Calu3 (cell line): ENCODE data around the gene MAPKAPK3. TPM values are rescaled to one million over a fixed set of nuclear protein-coding genes. Genes with fewer than 3 reads are reported as not detected.

Experiments
- BruUV-seq: library from RNA; stranded (reverse); fragments of 400-500 nt; replicated peaks from 2 replicates; lab custom pipeline; 2021; lab: Mats Ljungman, UMichigan
- CTCF ChIA-PET: fragments of 300-600 bp; sonication (Branson Sonifier 250); formaldehyde crosslinking; loops from one replicate; lab custom pipeline; 2022; ENCODE audit warnings: antibody characterized with exemption; lab: Charles Lee
- DNase-seq: peaks from one replicate; pipeline ENCODE4 v3.0.0; 2022
- H3K27ac Mint-ChIP-seq: one replicate; pipeline ENCODE4 v1.8.0; 2022; ENCODE audit warnings: mixed read lengths; ENCODE audit not compliant: unreplicated experiment
- H3K27me3 Mint-ChIP-seq: one replicate; pipeline ENCODE4 v1.8.0; 2022; ENCODE audit warnings: mixed read lengths; ENCODE audit not compliant: unreplicated experiment
- H3K36me3 Mint-ChIP-seq: one replicate; pipeline ENCODE4 v1.8.0; 2022; ENCODE audit warnings: mild to moderate bottlenecking, moderate library complexity, mixed read lengths; ENCODE audit not compliant: insufficient read depth, unreplicated experiment
- H3K4me1 Mint-ChIP-seq: one replicate; pipeline ENCODE4 v1.8.0; 2022; ENCODE audit warnings: mild to moderate bottlenecking, low read depth, mixed read lengths; ENCODE audit not compliant: unreplicated experiment
- H3K4me3 Mint-ChIP-seq: one replicate; pipeline ENCODE4 v1.8.0; 2022; ENCODE audit warnings: mild to moderate bottlenecking, low read depth, moderate library complexity, mixed read lengths; ENCODE audit not compliant: unreplicated experiment
- H3K9me3 Mint-ChIP-seq: one replicate; pipeline ENCODE4 v1.8.0; 2022; ENCODE audit warnings: low read depth, mixed read lengths; ENCODE audit not compliant: unreplicated experiment
- CTCF ChIP-seq: fragments of 200-600 bp; IDR thresholded peaks from one replicate; pipeline ENCODE4 v1.8.0; 2022; ENCODE audit warnings: antibody characterized with exemption; ENCODE audit not compliant: unreplicated experiment
- intact Hi-C: fragments of 100-400 bp; cut with micrococcal nuclease; formaldehyde crosslinking; loops from one replicate; pipeline ENCODE4 v1.10.0; 2022; ENCODE audit not compliant: unreplicated experiment
- total RNA-seq: library from RNA; stranded (reverse); gene quantifications from 2 replicates; pipeline ENCODE4 v1.2.3, GENCODE V29; 2022

MAPKAPK3 gene
- total RNA-seq, 1 experiment from 2014 or later: 40.6 TPM

GRCh38 chr3:50580683-50581458, 36.1 kb upstream of the MAPKAPK3 start:
- H3K27me3 Mint-ChIP-seq: no peaks in the 10 kb centered on the region
- no peaks in the 10 kb centered on the region for H3K9me3 Mint-ChIP-seq
- BruUV-seq: no TSS peak
- H3K27ac Mint-ChIP-seq: no peak overlapping the region
- H3K4me3 Mint-ChIP-seq: no peak overlapping the region
- intact Hi-C loops: no loop called here
- H3K4me1 Mint-ChIP-seq: no peaks in the 10 kb centered on the region
- TF ChIP-seq CTCF: no peak
- no peaks in the 10 kb centered on the region for H3K36me3 Mint-ChIP-seq
- CTCF ChIA-PET: no interaction called here
- DNase-seq: no peak

- intact Hi-C loops: no loop called here
- Mint-ChIP-seq H3K36me3 (no peaks in the 10 kb centered on the region), H3K9me3 (no peaks in the 10 kb centered on the region), H3K4me3 (no peak overlapping the region), H3K4me1 (no peaks in the 10 kb centered on the region), H3K27me3 (no peaks in the 10 kb centered on the region), H3K27ac (no peak overlapping the region)
- BruUV-seq: no TSS peak
- DNase-seq: no peak
- no peak for TF ChIP-seq CTCF
- CTCF ChIA-PET: no interaction called here
Observed at GRCh38 chr3:50581459-50581842, 35.5 kb upstream of the MAPKAPK3 start.

GRCh38 chr3:50582083-50582482, 34.9 kb upstream of the MAPKAPK3 start:
- Mint-ChIP-seq H3K4me1 (no peaks in the 10 kb centered on the region), H3K27me3 (no peaks in the 10 kb centered on the region), H3K27ac (no peak overlapping the region), H3K36me3 (no peaks in the 10 kb centered on the region), H3K9me3 (no peaks in the 10 kb centered on the region), H3K4me3 (no peak overlapping the region)
- BruUV-seq: no TSS peak
- intact Hi-C loops: no loop called here
- DNase-seq: no peak
- no peak for TF ChIP-seq CTCF
- CTCF ChIA-PET: no interaction called here

GRCh38 chr3:50583897-50584296, 33.1 kb upstream of the MAPKAPK3 start:
- Mint-ChIP-seq H3K27me3 (no peaks in the 10 kb centered on the region), H3K9me3 (no peaks in the 10 kb centered on the region), H3K4me1 (no peaks in the 10 kb centered on the region), H3K27ac (no peak overlapping the region), H3K36me3 (peaks cover 6% of the 10 kb centered on the region), H3K4me3 (no peak overlapping the region)
- TF ChIP-seq CTCF: no peak
- DNase-seq: no peak
- intact Hi-C loops: no loop called here
- no TSS peak for BruUV-seq
- CTCF ChIA-PET: no interaction called here
